Neural progenitor cell (in vitro differentiated cells): Measurements from ENCODE around the gene SARDH. TPM values are rescaled to one million over a fixed set of nuclear protein-coding genes. Genes with fewer than 3 reads are reported as not detected.

ENCODE experiments used
- DNase-seq: peaks from one replicate; pipeline ENCODE4 v3.0.0-alpha.2; 2016; ENCODE audit warnings: low spot score
- H2AFZ ChIP-seq: fragments of 200-600 bp; sonication (generic); replicated peaks from 2 replicates; pipeline ENCODE4 v1.6.1; 2016; ENCODE audit warnings: antibody characterized with exemption
- H3F3A ChIP-seq: fragments of 200-600 bp; sonication (generic); 2 replicates; pipeline ENCODE4 v1.6.1; 2016; ENCODE audit warnings: antibody characterized with exemption, low read depth
- H3K27ac ChIP-seq: fragments of 200-600 bp; sonication (generic); 2 replicates; pipeline ENCODE4 v1.5.1; 2016; ENCODE audit warnings: mild to moderate bottlenecking
- H3K27me3 ChIP-seq: fragments of 200-600 bp; sonication (generic); 2 replicates; pipeline ENCODE4 v1.6.1; 2016; ENCODE audit warnings: mild to moderate bottlenecking, moderate library complexity
- H3K36me3 ChIP-seq: fragments of 200-600 bp; sonication (generic); 2 replicates; pipeline ENCODE4 v1.5.1; 2016
- H3K4me1 ChIP-seq: fragments of 200-600 bp; sonication (generic); 2 replicates; pipeline ENCODE4 v1.6.1; 2016; ENCODE audit warnings: mixed run types
- H3K4me2 ChIP-seq: fragments of 200-600 bp; sonication (generic); 2 replicates; pipeline ENCODE4 v1.6.1; 2016
- H3K4me3 ChIP-seq: fragments of 200-600 bp; sonication (generic); 2 replicates; pipeline ENCODE4 v1.5.1; 2016
- H3K79me2 ChIP-seq: fragments of 200-600 bp; sonication (generic); 2 replicates; pipeline ENCODE4 v1.6.1; 2016; ENCODE audit warnings: low read depth
- H3K9ac ChIP-seq: fragments of 200-600 bp; sonication (generic); 2 replicates; pipeline ENCODE4 v1.6.1; 2016
- H3K9me3 ChIP-seq: fragments of 200-600 bp; sonication (generic); 2 replicates; pipeline ENCODE4 v1.5.1; 2016; ENCODE audit warnings: low read depth
- H4K20me1 ChIP-seq: fragments of 200-600 bp; sonication (generic); 2 replicates; pipeline ENCODE4 v1.6.1; 2016; ENCODE audit warnings: low read depth
- H3K27ac Mint-ChIP-seq: 3 replicates; pipeline ENCODE4 v1.8.0; 2021; ENCODE audit warnings: mixed read lengths
- H3K27me3 Mint-ChIP-seq: 2 replicates; pipeline ENCODE4 v1.8.0; 2022; ENCODE audit warnings: low read depth, mild to moderate bottlenecking, inconsistent platforms, moderate library complexity, mixed read lengths; ENCODE audit not compliant: insufficient read depth
- H3K36me3 Mint-ChIP-seq: 3 replicates; pipeline ENCODE4 v1.8.0; 2021; ENCODE audit warnings: mixed read lengths
- H3K4me1 Mint-ChIP-seq: 3 replicates; pipeline ENCODE4 v1.8.0; 2021; ENCODE audit warnings: mixed read lengths
- H3K4me3 Mint-ChIP-seq: 3 replicates; pipeline ENCODE4 v1.8.0; 2021; ENCODE audit warnings: mild to moderate bottlenecking, moderate library complexity, mixed read lengths
- H3K9me3 Mint-ChIP-seq: 3 replicates; pipeline ENCODE4 v1.8.0; 2020; ENCODE audit warnings: mixed read lengths
- CTCF ChIP-seq: fragments of 200-600 bp; sonication (generic); IDR thresholded peaks from 2 replicates; pipeline ENCODE4 v1.5.1; 2017; ENCODE audit warnings: antibody characterized with exemption, mild to moderate bottlenecking
- EZH2 ChIP-seq: fragments of 200-600 bp; sonication (generic); IDR thresholded peaks from 2 replicates; pipeline ENCODE4 v1.6.1; 2017; ENCODE audit warnings: antibody characterized with exemption, mild to moderate bottlenecking, moderate library complexity
- EZH2phosphoT487 ChIP-seq: fragments of 200-600 bp; sonication (generic); IDR thresholded peaks from 2 replicates; pipeline ENCODE4 v1.6.1; 2017; ENCODE audit warnings: antibody characterized with exemption
- total RNA-seq: library from RNA; depleted of rRNA; stranded (reverse); fragments of >200 nt; gene quantifications from 2 replicates; pipeline ENCODE4 v1.2.3, GENCODE V29; 2015; ENCODE audit warnings: low replicate concordance

Gene SARDH
- total RNA-seq, 1 donor from 2014 or later = 3.9 TPM

DNA sequence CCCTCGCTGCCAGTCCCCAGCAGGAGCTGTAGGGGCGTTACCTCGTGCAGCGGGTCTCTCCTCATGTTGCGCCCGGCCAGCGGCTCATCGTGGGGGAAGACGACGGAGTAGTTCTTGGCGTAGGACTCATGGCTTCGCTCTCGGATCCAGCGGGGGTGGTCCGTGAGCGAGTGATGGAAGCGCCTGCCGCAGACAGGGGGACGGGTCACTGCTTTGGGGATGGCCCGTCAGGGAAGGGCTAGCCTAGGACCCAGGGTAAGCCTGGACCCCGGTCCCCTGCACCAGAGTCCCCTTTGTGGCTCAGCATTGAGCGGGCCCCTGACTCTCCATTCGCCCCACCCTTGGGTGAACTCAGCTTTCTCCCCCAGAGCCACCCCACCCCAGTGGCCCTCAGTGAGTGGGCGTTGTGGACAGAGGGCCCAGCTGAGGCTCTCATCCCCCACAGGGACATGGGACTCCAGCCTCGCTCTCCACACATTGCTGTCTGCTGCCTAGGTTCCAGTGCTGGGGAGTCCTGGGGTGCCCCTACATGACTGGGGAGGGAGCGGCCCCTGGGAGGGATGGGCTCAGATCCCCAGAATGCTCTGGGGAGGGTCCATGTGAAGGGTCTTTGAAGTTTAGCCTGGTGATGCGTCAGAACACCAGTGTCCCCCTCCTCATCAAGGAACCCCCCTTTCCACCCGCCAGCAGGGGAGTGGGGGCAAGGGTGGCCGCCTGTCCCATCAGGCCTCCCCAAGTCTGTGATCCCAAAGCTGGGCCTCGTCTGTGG, 29.7 kb downstream of the SARDH start:
- Histone ChIP-seq H3K4me3 (no peak overlapping the region), H3K4me1 (peaks cover 4% of the 10 kb centered on the region), H3K9ac (no peak overlapping the region), H3F3A (no peaks in the 10 kb centered on the region), H3K9me3 (no peaks in the 10 kb centered on the region), H3K4me2 (no peak overlapping the region), H4K20me1 (no peaks in the 10 kb centered on the region), H3K36me3 (no peaks in the 10 kb centered on the region), H3K27ac (no peak overlapping the region), H3K27me3 (no peaks in the 10 kb centered on the region), H3K79me2 (no peaks in the 10 kb centered on the region), H2AFZ (no peak overlapping the region)
- no peaks in the 10 kb centered on the region for H3K36me3 Mint-ChIP-seq
- peaks cover 18% of the 10 kb centered on the region for H3K4me1 Mint-ChIP-seq
- DNase-seq = no peak
- peaks cover 6% of the 10 kb centered on the region for H3K27me3 Mint-ChIP-seq
- H3K27ac Mint-ChIP-seq = no peak overlapping the region
- H3K4me3 Mint-ChIP-seq = no peak overlapping the region
- TF ChIP-seq EZH2 = no peak
- H3K9me3 Mint-ChIP-seq = no peaks in the 10 kb centered on the region

DNA sequence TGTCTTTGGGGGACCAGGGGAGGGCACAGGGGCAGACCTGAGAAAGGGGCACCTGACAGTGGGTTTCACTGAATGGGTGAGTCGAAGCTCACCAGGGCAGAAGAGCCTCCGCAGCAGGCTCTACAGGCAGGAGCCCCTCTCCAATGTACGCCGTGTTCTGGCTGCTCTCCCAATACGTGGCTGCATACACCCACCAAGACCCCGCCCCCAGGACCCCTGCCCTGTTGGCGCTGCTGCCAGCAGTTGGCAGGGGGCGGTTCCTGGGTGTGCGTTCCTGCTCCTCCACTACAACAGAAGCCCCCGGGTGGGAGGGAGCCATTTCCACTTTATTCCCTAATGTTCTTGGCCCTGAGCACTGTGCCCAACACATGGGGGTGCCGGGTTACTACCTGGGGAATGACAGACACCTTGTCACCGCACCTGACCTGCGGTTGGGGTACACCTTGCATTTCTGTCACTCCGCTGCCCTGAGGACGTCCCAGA, 30.3 kb downstream of the SARDH start:
- H3K4me3 ChIP-seq = no peak overlapping the region
- no peak overlapping the region for H3K9ac ChIP-seq
- no peaks in the 10 kb centered on the region for H3K9me3 Mint-ChIP-seq
- H4K20me1 ChIP-seq = no peaks in the 10 kb centered on the region
- H2AFZ ChIP-seq = no peak overlapping the region
- DNase-seq = no peak
- no peaks in the 10 kb centered on the region for H3K27me3 ChIP-seq
- H3K27ac ChIP-seq = no peak overlapping the region
- no peak overlapping the region for H3K4me2 ChIP-seq
- peaks cover 5% of the 10 kb centered on the region for H3K27me3 Mint-ChIP-seq
- no peak overlapping the region for H3K27ac Mint-ChIP-seq
- no peaks in the 10 kb centered on the region for H3K36me3 ChIP-seq
- no peak overlapping the region for H3K4me3 Mint-ChIP-seq
- TF ChIP-seq CTCF (no peak), EZH2 (no peak), EZH2phosphoT487 (no peak)
- H3K9me3 ChIP-seq = no peaks in the 10 kb centered on the region
- no peaks in the 10 kb centered on the region for H3K36me3 Mint-ChIP-seq
- no peaks in the 10 kb centered on the region for H3K79me2 ChIP-seq
- peaks cover 15% of the 10 kb centered on the region for H3K4me1 Mint-ChIP-seq
- no peaks in the 10 kb centered on the region for H3F3A ChIP-seq
- H3K4me1 ChIP-seq = peaks cover 2% of the 10 kb centered on the region

DNA sequence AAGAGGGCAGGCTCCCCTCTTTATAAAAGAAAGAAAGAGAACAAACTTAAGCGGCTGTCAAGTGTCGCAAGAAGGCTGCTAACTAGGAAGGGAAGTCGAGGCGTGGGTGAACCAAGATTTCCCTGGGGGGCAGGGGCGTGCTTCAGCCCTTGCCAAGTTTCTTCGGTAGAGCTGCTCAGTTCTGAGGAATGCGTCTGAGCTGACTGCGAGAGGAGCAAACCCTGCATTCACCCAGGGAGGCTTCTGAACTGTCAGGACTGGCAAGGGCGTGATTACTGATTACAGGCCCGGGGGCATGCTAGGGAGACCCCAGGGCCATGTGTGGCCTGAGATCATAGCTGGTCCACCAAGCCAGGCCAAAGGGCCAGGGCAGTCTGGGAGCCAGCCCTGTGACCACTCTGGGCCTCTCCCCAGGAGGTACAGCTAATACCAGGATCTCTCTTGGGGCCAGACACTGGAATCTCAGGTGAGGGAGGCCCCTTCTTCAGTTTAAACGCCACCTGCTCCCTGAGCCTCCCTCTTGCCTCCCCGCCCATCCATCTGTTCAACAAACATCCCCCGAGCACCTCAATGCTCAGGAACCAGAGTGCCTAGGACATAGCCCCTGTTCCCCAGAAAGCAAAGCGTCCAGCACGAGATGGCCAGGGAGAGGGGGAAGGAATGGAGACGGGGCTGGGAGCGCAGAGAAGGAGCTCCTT, 30.9 kb downstream of the SARDH start:
- peaks cover 19% of the 10 kb centered on the region for H3K4me1 Mint-ChIP-seq
- H3K4me3 Mint-ChIP-seq = no peak overlapping the region
- no peak overlapping the region for H2AFZ ChIP-seq
- peaks cover 8% of the 10 kb centered on the region for H3K4me1 ChIP-seq
- no peak overlapping the region for H3K4me3 ChIP-seq
- H3K9ac ChIP-seq = no peak overlapping the region
- no peaks in the 10 kb centered on the region for H3K36me3 ChIP-seq
- no peaks in the 10 kb centered on the region for H3F3A ChIP-seq
- H3K27me3 ChIP-seq = no peaks in the 10 kb centered on the region
- no peaks in the 10 kb centered on the region for H4K20me1 ChIP-seq
- H3K27ac ChIP-seq = no peak overlapping the region
- H3K9me3 Mint-ChIP-seq = no peaks in the 10 kb centered on the region
- H3K27me3 Mint-ChIP-seq = peaks cover 5% of the 10 kb centered on the region
- peak overlapping the region; percentile 50 for H3K27ac Mint-ChIP-seq
- TF ChIP-seq EZH2 = no peak
- no peak for TF ChIP-seq CTCF
- no peaks in the 10 kb centered on the region for H3K36me3 Mint-ChIP-seq
- H3K79me2 ChIP-seq = no peaks in the 10 kb centered on the region
- no peaks in the 10 kb centered on the region for H3K9me3 ChIP-seq
- DNase-seq = no peak
- H3K4me2 ChIP-seq = no peak overlapping the region
